Measurements from ENCODE around the gene SPDYA. TPM values are rescaled to one million over a fixed set of nuclear protein-coding genes. Genes with fewer than 3 reads are reported as not detected.

The SPDYA gene
- total RNA-seq, 4 donors from 2014 or later = 0.35 to 0.80 TPM; not detected in 2

DNA sequence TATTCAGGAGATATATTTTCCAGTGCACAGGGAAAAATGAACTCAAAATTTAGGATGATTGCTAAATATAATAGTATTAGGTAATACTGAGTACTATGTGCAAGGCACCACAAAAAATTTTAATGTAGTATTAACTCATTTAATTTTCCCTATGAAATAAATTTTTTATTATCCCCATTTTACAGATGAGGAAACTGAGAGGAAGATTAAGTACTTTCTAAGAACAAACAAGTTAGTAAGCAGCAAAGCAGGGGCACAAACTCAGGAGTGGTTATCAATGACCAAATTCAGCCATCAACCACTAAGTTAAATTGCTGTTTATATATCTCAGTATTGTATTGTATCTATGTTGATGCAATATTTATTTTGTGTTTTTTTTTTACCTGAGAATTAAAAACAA lies 14.2 kb downstream of the SPDYA start:
- Histone ChIP-seq H3K27ac (no peak overlapping the region), H3K36me3 (no peaks in the 10 kb centered on the region), H3K4me3 (no peak overlapping the region), H3K27me3 (no peaks in the 10 kb centered on the region), H3K9me3 (no peaks in the 10 kb centered on the region), H3K4me1 (no peaks in the 10 kb centered on the region)
- TF ChIP-seq, protein P1, sequence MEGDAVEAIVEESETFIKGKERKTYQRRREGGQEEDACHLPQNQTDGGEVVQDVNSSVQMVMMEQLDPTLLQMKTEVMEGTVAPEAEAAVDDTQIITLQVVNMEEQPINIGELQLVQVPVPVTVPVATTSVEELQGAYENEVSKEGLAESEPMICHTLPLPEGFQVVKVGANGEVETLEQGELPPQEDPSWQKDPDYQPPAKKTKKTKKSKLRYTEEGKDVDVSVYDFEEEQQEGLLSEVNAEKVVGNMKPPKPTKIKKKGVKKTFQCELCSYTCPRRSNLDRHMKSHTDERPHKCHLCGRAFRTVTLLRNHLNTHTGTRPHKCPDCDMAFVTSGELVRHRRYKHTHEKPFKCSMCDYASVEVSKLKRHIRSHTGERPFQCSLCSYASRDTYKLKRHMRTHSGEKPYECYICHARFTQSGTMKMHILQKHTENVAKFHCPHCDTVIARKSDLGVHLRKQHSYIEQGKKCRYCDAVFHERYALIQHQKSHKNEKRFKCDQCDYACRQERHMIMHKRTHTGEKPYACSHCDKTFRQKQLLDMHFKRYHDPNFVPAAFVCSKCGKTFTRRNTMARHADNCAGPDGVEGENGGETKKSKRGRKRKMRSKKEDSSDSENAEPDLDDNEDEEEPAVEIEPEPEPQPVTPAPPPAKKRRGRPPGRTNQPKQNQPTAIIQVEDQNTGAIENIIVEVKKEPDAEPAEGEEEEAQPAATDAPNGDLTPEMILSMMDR (IDR thresholded peaks at IDR 0.05) = no peak
- TF ChIP-seq POLR2A (IDR thresholded peaks at IDR 0.05) = no peak
- no peak for DNase-seq

DNA sequence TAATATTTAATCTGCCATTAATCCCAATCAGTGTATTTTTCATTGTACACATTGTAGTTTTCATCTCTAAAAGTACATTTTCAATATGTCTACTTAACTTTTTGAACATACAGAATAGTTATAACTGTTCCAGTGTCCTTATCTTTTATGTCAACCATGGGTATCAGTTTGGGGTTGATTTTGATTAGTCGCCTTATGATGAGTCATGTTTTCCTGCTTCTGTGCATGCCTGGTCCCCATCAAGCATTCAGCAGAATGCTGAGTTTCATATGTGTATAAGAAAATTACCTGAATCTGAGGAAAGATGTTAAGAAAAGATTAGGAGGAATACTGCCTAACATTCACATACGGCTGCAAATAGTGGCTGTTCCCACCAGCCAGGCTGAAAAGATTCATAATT lies 17.7 kb downstream of the SPDYA start:
- DNase-seq = no peak
- Histone ChIP-seq H3K4me3 (no peak overlapping the region), H3K36me3 (no peaks in the 10 kb centered on the region), H3K27ac (no peak overlapping the region), H3K4me1 (no peaks in the 10 kb centered on the region), H3K27me3 (no peaks in the 10 kb centered on the region), H3K9me3 (no peaks in the 10 kb centered on the region)
- TF ChIP-seq, protein P1 (IDR thresholded peaks at IDR 0.05) = no peak
- TF ChIP-seq POLR2A (IDR thresholded peaks at IDR 0.05) = no peak

GRCh38 chr2:28833740-28834470 lies 23.3 kb downstream of the SPDYA start:
- H3K4me3 ChIP-seq = no peak overlapping the region
- H3K27ac ChIP-seq = no peak overlapping the region
- no peaks in the 10 kb centered on the region for H3K36me3 ChIP-seq
- H3K27me3 ChIP-seq = no peaks in the 10 kb centered on the region
- no peaks in the 10 kb centered on the region for H3K4me1 ChIP-seq
- TF ChIP-seq, protein P1 (IDR thresholded peaks at IDR 0.05) = no peak
- no peak for TF ChIP-seq POLR2A (IDR thresholded peaks at IDR 0.05)
- H3K9me3 ChIP-seq = no peaks in the 10 kb centered on the region
- no peak for DNase-seq

DNA sequence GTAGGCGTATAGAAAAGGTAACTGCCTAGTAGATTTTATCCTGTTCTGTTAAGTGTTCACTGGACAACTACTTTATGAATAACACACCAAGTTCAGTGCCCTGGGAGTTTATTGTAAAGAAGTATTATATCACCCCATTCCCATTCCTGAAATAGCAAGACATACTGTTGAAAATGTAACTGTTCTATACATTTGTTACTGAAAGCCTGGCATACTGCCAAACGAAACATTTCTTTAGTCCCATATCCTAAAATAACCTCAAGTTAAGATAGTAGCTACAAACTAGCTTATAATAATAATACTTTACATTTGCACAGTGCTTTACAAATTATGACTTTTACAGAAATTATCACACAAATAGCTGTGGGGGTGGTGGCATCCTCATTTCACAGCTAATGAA lies 25.1 kb downstream of the SPDYA start:
- Histone ChIP-seq H3K4me3 (no peak overlapping the region), H3K4me1 (no peaks in the 10 kb centered on the region), H3K27me3 (no peaks in the 10 kb centered on the region), H3K36me3 (no peaks in the 10 kb centered on the region), H3K27ac (no peak overlapping the region), H3K9me3 (no peaks in the 10 kb centered on the region)
- TF ChIP-seq, protein P1 (IDR thresholded peaks at IDR 0.05) = no peak
- no peak for TF ChIP-seq POLR2A (IDR thresholded peaks at IDR 0.05)
- DNase-seq = no peak

DNA sequence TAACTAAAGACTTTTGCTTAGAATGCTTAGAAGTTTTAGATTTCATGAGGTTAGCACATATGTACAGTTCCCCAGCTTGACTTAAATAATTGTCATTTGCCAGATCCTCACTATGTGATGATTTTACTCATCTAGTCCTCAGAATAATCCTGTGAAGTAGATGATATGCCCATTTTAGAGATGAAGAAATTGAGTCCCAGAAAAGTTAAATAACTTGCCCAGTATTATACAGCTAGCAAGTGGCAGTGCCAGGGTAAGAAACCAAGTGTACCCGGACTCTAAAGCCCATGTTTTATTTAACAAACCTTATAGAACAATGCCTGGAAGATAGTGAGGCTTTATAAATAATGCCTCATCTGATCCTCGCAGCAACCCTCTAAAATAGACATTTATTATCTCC lies 28.3 kb downstream of the SPDYA start:
- no peaks in the 10 kb centered on the region for H3K9me3 ChIP-seq
- no peaks in the 10 kb centered on the region for H3K27me3 ChIP-seq
- no peak overlapping the region for H3K4me3 ChIP-seq
- TF ChIP-seq, protein P1 (IDR thresholded peaks at IDR 0.05) = no peak
- TF ChIP-seq POLR2A (IDR thresholded peaks at IDR 0.05) = no peak
- no peaks in the 10 kb centered on the region for H3K4me1 ChIP-seq
- H3K27ac ChIP-seq = no peak overlapping the region
- H3K36me3 ChIP-seq = no peaks in the 10 kb centered on the region
- DNase-seq = no peak
